HepG2 (cell line): ENCODE data around the gene RREB1. TPM values are rescaled to one million over a fixed set of nuclear protein-coding genes. Genes with fewer than 3 reads are reported as not detected.

Experiments used
- GABPB1 ChIP-seq: IDR thresholded peaks from 2 replicates; pipeline ENCODE4 v1.6.1; 2016; ENCODE audit warnings: mild to moderate bottlenecking, missing genetic modification reagents, moderate library complexity, missing compliant biosample characterization
- JUND ChIP-seq: sonication (generic); formaldehyde crosslinking; IDR thresholded peaks from 2 replicates; pipeline ENCODE4 v1.8.0; 2022; ENCODE audit warnings: mild to moderate bottlenecking, missing genetic modification reagents
- KDM1A ChIP-seq: IDR thresholded peaks from 2 replicates; pipeline ENCODE4 v1.6.1; 2016; ENCODE audit warnings: missing compliant biosample characterization
- MAF1 ChIP-seq: sonication (generic); formaldehyde crosslinking; IDR thresholded peaks from 2 replicates; pipeline ENCODE4 v1.5.0; 2020; ENCODE audit warnings: missing genetic modification reagents, borderline replicate concordance
- POLR2A ChIP-seq, 2 experiments: IDR thresholded peaks; 2 replicates each; pipeline ENCODE4 v1.6.1; 2011; ENCODE audit warnings: low read depth in 2 of 2, low read length in 2 of 2, mild to moderate bottlenecking in 1 of 2, moderate library complexity in 1 of 2; ENCODE audit not compliant: insufficient read depth in 1 of 2
- USF2 ChIP-seq, 2 experiments: sonication (generic) in 1 of 2; formaldehyde crosslinking in 1 of 2; IDR thresholded peaks; 2 replicates each; pipeline versions ENCODE4 v1.5.1 to v1.6.1; 2011 to 2020; ENCODE audit warnings: borderline replicate concordance in 1 of 2, low read depth in 1 of 2, low read length in 1 of 2, mild to moderate bottlenecking in 1 of 2, missing genetic modification reagents in 1 of 2, moderate library complexity in 1 of 2
- ZNF101 ChIP-seq: sonication (generic); formaldehyde crosslinking; IDR thresholded peaks from 2 replicates; pipeline ENCODE4 v1.4.0; 2020; ENCODE audit warnings: mild to moderate bottlenecking, low read depth, missing genetic modification reagents, borderline replicate concordance
- ZNF383 ChIP-seq: sonication (generic); formaldehyde crosslinking; IDR thresholded peaks from 2 replicates; pipeline ENCODE4 v1.4.0; 2020; ENCODE audit warnings: missing genetic modification reagents, mild to moderate bottlenecking, borderline replicate concordance
- ZNF564 ChIP-seq: sonication (generic); formaldehyde crosslinking; IDR thresholded peaks from 2 replicates; pipeline ENCODE4 v1.8.1; 2023; ENCODE audit warnings: mild to moderate bottlenecking, missing genetic modification reagents
- ZNF724P ChIP-seq: sonication (generic); formaldehyde crosslinking; IDR thresholded peaks from 2 replicates; pipeline ENCODE4 v1.8.0; 2022; ENCODE audit warnings: missing genetic modification reagents, borderline replicate concordance
- ZNF781 ChIP-seq: sonication (generic); formaldehyde crosslinking; IDR thresholded peaks from 2 replicates; pipeline ENCODE4 v1.5.1; 2020; ENCODE audit warnings: borderline replicate concordance, mild to moderate bottlenecking, missing genetic modification reagents; ENCODE audit errors: not compliant biosample characterization
- ZNF883 ChIP-seq: sonication (generic); formaldehyde crosslinking; IDR thresholded peaks from 2 replicates; pipeline ENCODE4 v1.5.1; 2020; ENCODE audit warnings: mild to moderate bottlenecking, missing genetic modification reagents; ENCODE audit errors: not compliant biosample characterization
- polyA plus RNA-seq, 8 experiments: library from polyadenylated mRNA; depleted of rRNA in 3 of 8; stranded (reverse) in 7 of 8; unstranded in 1 of 8; fragments of >200 nt; fragmentation: Illumina TruSeq in 4 of 8; extraction: Trizol in 4 of 8; gene quantifications; 2 replicates each; pipeline versions ENCODE4 v1.2.1 to v1.2.3, GENCODE V29; 2011 to 2016; ENCODE audit warnings: low read depth in 4 of 8, missing spikeins in 1 of 8, mixed read lengths in 1 of 8; ENCODE audit not compliant: insufficient read depth in 1 of 8
- total RNA-seq, 5 experiments: library from RNA; depleted of rRNA; stranded (reverse); fragments of >200 nt; fragmentation: Illumina TruSeq; extraction: Trizol; gene quantifications; 2 replicates each; pipeline ENCODE4 v1.2.3, GENCODE V29; 2016; ENCODE audit warnings: low read depth in 1 of 5
- TF ChIP-seq, protein P1 (sequence below): sonication (generic); formaldehyde crosslinking; IDR thresholded peaks from 2 replicates; pipeline ENCODE4 v1.5.1; 2020; ENCODE audit warnings: missing genetic modification reagents, mild to moderate bottlenecking, borderline replicate concordance
- TF ChIP-seq, protein P2 (sequence below): sonication (generic); formaldehyde crosslinking; IDR thresholded peaks from 2 replicates; pipeline ENCODE4 v1.4.0; 2020; ENCODE audit warnings: missing genetic modification reagents
- TF ChIP-seq, protein P3 (sequence below): sonication (generic); formaldehyde crosslinking; IDR thresholded peaks from 2 replicates; pipeline ENCODE4 v1.5.1; 2020; ENCODE audit warnings: mild to moderate bottlenecking, missing genetic modification reagents, moderate library complexity

RREB1 gene
- total and polyA plus RNA-seq, 2 of the 13 experiments (the other 11 are each of a cell fraction or from before 2014, with no cell fraction given), result 6.1 to 23.2 TPM

DNA sequence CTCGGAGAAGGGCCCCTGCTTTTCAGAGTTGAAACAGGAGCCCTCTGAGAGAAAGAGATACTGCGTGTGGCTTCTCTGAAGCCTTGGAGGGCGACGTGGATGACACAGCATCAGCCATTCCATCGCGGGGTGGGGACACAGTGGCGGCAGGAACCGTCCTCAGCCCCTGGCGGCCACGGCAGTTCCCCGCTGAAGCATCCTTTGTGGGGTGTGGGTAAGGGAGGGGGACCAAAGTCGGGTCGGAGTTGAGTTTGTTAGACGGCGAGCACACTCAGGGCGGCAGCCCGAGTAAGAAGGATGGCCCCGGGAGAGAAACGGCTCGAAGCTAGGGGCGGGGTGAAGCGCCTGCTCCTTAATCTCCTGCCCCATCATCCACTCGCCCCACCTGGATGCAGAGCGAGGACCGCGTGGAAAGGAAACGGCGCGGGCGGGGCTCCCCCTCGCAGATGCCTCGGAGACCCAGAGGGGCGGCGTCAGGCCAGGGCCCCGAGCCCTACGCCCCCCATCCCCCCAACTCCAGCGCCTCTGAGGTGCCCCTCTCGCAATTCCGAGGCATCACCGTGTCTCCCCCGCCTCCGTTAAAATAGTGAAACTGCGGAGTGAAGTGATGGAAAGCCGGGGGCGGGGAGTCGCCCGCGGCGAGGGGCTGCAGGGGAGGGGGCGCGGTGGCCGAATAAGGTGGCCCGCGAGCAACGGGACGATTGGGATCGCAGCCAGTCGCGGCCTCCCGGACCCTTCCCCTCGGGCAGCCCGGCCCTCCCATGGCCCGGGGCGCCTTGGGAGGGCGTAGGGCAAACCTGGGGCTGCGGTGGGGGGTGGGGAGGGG lies 796 bp upstream of the RREB1 start (continued):
- TF ChIP-seq USF2 (IDR thresholded peaks at IDR 0.05; ENCODE audit: low read depth, low read length) (no peak), USF2 (CRISPR knock-in tag; IDR thresholded peaks at IDR 0.05; ENCODE audit: borderline replicate concordance) (no peak), JUND (CRISPR knock-in tag) (no peak), GABPB1 (no peak), KDM1A (CRISPR knock-in tag) (peak; percentile 57), ZNF781 (CRISPR knock-in tag) (peak; percentile 57), ZNF383 (CRISPR knock-in tag) (no peak), ZNF101 (CRISPR knock-in tag) (no peak), ZNF724P (CRISPR knock-in tag) (no peak), ZNF564 (CRISPR knock-in tag) (no peak), ZNF883 (CRISPR knock-in tag) (no peak), POLR2A (IDR thresholded peaks at IDR 0.05; ENCODE audit: insufficient read depth in 1 of 2, low read depth in 2 of 2, low read length in 2 of 2) (peak in 1 of 2 experiments; percentile 36; a peak in 2 of 4 replicates), MAF1 (CRISPR knock-in tag) (no peak)
- TF ChIP-seq, protein P1, sequence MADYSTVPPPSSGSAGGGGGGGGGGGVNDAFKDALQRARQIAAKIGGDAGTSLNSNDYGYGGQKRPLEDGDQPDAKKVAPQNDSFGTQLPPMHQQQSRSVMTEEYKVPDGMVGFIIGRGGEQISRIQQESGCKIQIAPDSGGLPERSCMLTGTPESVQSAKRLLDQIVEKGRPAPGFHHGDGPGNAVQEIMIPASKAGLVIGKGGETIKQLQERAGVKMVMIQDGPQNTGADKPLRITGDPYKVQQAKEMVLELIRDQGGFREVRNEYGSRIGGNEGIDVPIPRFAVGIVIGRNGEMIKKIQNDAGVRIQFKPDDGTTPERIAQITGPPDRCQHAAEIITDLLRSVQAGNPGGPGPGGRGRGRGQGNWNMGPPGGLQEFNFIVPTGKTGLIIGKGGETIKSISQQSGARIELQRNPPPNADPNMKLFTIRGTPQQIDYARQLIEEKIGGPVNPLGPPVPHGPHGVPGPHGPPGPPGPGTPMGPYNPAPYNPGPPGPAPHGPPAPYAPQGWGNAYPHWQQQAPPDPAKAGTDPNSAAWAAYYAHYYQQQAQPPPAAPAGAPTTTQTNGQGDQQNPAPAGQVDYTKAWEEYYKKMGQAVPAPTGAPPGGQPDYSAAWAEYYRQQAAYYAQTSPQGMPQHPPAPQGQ (CRISPR knock-in tag), result no peak
- TF ChIP-seq, protein P2, sequence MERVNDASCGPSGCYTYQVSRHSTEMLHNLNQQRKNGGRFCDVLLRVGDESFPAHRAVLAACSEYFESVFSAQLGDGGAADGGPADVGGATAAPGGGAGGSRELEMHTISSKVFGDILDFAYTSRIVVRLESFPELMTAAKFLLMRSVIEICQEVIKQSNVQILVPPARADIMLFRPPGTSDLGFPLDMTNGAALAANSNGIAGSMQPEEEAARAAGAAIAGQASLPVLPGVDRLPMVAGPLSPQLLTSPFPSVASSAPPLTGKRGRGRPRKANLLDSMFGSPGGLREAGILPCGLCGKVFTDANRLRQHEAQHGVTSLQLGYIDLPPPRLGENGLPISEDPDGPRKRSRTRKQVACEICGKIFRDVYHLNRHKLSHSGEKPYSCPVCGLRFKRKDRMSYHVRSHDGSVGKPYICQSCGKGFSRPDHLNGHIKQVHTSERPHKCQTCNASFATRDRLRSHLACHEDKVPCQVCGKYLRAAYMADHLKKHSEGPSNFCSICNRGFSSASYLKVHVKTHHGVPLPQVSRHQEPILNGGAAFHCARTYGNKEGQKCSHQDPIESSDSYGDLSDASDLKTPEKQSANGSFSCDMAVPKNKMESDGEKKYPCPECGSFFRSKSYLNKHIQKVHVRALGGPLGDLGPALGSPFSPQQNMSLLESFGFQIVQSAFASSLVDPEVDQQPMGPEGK (CRISPR knock-in tag), result peak; percentile 64; the same call in 1 of the 2 replicates
- TF ChIP-seq, protein P3, sequence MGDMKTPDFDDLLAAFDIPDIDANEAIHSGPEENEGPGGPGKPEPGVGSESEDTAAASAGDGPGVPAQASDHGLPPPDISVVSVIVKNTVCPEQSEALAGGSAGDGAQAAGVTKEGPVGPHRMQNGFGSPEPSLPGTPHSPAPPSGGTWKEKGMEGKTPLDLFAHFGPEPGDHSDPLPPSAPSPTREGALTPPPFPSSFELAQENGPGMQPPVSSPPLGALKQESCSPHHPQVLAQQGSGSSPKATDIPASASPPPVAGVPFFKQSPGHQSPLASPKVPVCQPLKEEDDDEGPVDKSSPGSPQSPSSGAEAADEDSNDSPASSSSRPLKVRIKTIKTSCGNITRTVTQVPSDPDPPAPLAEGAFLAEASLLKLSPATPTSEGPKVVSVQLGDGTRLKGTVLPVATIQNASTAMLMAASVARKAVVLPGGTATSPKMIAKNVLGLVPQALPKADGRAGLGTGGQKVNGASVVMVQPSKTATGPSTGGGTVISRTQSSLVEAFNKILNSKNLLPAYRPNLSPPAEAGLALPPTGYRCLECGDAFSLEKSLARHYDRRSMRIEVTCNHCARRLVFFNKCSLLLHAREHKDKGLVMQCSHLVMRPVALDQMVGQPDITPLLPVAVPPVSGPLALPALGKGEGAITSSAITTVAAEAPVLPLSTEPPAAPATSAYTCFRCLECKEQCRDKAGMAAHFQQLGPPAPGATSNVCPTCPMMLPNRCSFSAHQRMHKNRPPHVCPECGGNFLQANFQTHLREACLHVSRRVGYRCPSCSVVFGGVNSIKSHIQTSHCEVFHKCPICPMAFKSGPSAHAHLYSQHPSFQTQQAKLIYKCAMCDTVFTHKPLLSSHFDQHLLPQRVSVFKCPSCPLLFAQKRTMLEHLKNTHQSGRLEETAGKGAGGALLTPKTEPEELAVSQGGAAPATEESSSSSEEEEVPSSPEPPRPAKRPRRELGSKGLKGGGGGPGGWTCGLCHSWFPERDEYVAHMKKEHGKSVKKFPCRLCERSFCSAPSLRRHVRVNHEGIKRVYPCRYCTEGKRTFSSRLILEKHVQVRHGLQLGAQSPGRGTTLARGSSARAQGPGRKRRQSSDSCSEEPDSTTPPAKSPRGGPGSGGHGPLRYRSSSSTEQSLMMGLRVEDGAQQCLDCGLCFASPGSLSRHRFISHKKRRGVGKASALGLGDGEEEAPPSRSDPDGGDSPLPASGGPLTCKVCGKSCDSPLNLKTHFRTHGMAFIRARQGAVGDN (CRISPR knock-in tag), result peak; percentile 76
